Panc1 (cell line): ENCODE measurements around the gene DYNC1H1. TPM values are rescaled to one million over a fixed set of nuclear protein-coding genes. Genes with fewer than 3 reads are reported as not detected.
"Not testable (repeated sequence)": the region's sequence is repeated elsewhere in the genome, so short reads cannot be mapped to it uniquely, and the experiment has no call there.

Experiments
- ATAC-seq: fragments of 200-7000 bp; cut with Tn5 transposase; 2 replicates; pipeline ENCODE4 v1.9.1; 2020; ENCODE audit warnings: mild to moderate bottlenecking, moderate library complexity
- BruUV-seq: library from RNA; stranded (reverse); fragments of 400-500 nt; replicated peaks from 2 replicates; lab custom pipeline; 2021; lab: Mats Ljungman, UMichigan
- CTCF ChIA-PET: fragments of 300-600 bp; sonication (Branson Sonifier 250); formaldehyde crosslinking; loops from one replicate; lab custom pipeline; 2022; ENCODE audit warnings: antibody characterized with exemption; lab: Charles Lee
- POLR2A ChIA-PET: fragments of 300-600 bp; sonication (Branson Sonifier 250); formaldehyde crosslinking; loops from one replicate; lab custom pipeline; 2022; ENCODE audit warnings: antibody characterized with exemption; lab: Charles Lee
- DNase-seq: peaks from one replicate; pipeline ENCODE4 v3.0.0-alpha.2; 2010; ENCODE audit warnings: low read depth, low spot score
- H3K27ac ChIP-seq: 2 replicates; pipeline ENCODE4 v1.5.1; 2011; ENCODE audit warnings: mild to moderate bottlenecking, low read length, inconsistent platforms
- H3K27me3 ChIP-seq: fragments of 200-500 bp; sonication (Bioruptor generic); 2 replicates; pipeline ENCODE4 v1.6.0; 2014; ENCODE audit warnings: low read length, inconsistent platforms; ENCODE audit not compliant: control insufficient read depth, insufficient read depth
- H3K36me3 ChIP-seq: fragments of 200-500 bp; sonication (Bioruptor generic); 2 replicates; pipeline ENCODE4 v1.5.1; 2014; ENCODE audit warnings: inconsistent platforms, mild to moderate bottlenecking, low read length, moderate library complexity; ENCODE audit not compliant: control insufficient read depth, insufficient read depth
- H3K4me1 ChIP-seq: 2 replicates; pipeline ENCODE4 v1.5.1; 2011; ENCODE audit warnings: inconsistent platforms, mild to moderate bottlenecking, low read length, moderate library complexity; ENCODE audit not compliant: control insufficient read depth, insufficient read depth
- H3K4me3 ChIP-seq, 2 experiments: 2 replicates each; pipeline ENCODE4 v1.5.1; 2011 to 2012; ENCODE audit warnings: low read depth in 2 of 2, low read length in 2 of 2, mild to moderate bottlenecking in 2 of 2, inconsistent platforms in 1 of 2, moderate library complexity in 1 of 2
- H3K9me3 ChIP-seq: fragments of 200-500 bp; sonication (Bioruptor generic); 2 replicates; pipeline ENCODE4 v1.5.1; 2014; ENCODE audit warnings: low read depth, mild to moderate bottlenecking, inconsistent platforms, low read length, moderate library complexity; ENCODE audit not compliant: control insufficient read depth, insufficient read depth
- CTCF ChIP-seq: fragments of 450-650 bp; IDR thresholded peaks from 2 replicates; pipeline ENCODE4 v1.5.1; 2017; ENCODE audit warnings: mild to moderate bottlenecking
- POLR2AphosphoS5 ChIP-seq: IDR thresholded peaks from 2 replicates; pipeline ENCODE4 v1.6.1; 2012; ENCODE audit warnings: mild to moderate bottlenecking, low read depth, low read length, moderate library complexity
- REST ChIP-seq, 2 experiments: IDR thresholded peaks; 2 replicates each; pipeline ENCODE4 v1.6.1; 2011 to 2012; ENCODE audit warnings: low read depth in 2 of 2, control low read depth in 1 of 2, low read length in 1 of 2, mild to moderate bottlenecking in 1 of 2, moderate library complexity in 1 of 2; ENCODE audit not compliant: insufficient read depth in 1 of 2
- SIN3A ChIP-seq: IDR thresholded peaks from 2 replicates; pipeline ENCODE4 v1.6.1; 2012; ENCODE audit warnings: low read depth, mild to moderate bottlenecking, low read length, moderate library complexity, borderline replicate concordance; ENCODE audit not compliant: insufficient read depth
- TCF7L2 ChIP-seq: IDR thresholded peaks from 2 replicates; pipeline ENCODE4 v1.6.1; 2011; ENCODE audit warnings: mild to moderate bottlenecking, low read depth, low read length, inconsistent platforms
- in situ Hi-C: cut with HindIII; loops from 2 replicates; pipeline ENCODE4 v1.10.0; 2016; ENCODE audit warnings: low sequenced_read_pairs, low pct_unique_long_range_greater_than_20kb
- intact Hi-C: fragments of 100-400 bp; cut with micrococcal nuclease; formaldehyde crosslinking; loops from one replicate; pipeline ENCODE4 v1.10.0; 2022; ENCODE audit not compliant: unreplicated experiment
- total RNA-seq: library from RNA; stranded (reverse); gene quantifications from one replicate; pipeline ENCODE4 v1.2.1, GENCODE V29; 2021; ENCODE audit not compliant: unreplicated experiment

Gene DYNC1H1
- total RNA-seq, 1 experiment from 2014 or later, result 382 TPM

GRCh38 chr14:101969481-101969880 lies 5.1 kb downstream of the DYNC1H1 start:
- H3K4me3 ChIP-seq, result no peak overlapping the region
- TF ChIP-seq TCF7L2, result no peak
- TF ChIP-seq SIN3A, result no peak
- TF ChIP-seq POLR2AphosphoS5, result no peak
- ChIA-PET POLR2A (no interaction called here), CTCF (no interaction called here)
- no TSS peak for BruUV-seq
- ATAC-seq, result no peak
- H3K27ac ChIP-seq, result 0 out of 2 replicates have a peak overlapping the region, but pooled peaks have one; percentile 44
- no peak for DNase-seq
- no peaks in the 10 kb centered on the region for H3K27me3 ChIP-seq
- no peaks in the 10 kb centered on the region; the same call in 1 of the 2 replicates for H3K36me3 ChIP-seq
- H3K9me3 ChIP-seq, result no peaks in the 10 kb centered on the region
- H3K4me1 ChIP-seq, result peaks cover 36% of the 10 kb centered on the region
- intact Hi-C loops, result loop anchor here (10.0 kb wide), 1 partner anchor 345 kb away; the partner anchor contains the start of gene ZNF839
- in situ Hi-C loops, result no loop called here

GRCh38 chr14:101970830-101971400 lies 6.5 kb downstream of the DYNC1H1 start:
- no peak overlapping the region for H3K27ac ChIP-seq
- DNase-seq (no peak), ATAC-seq (no peak)
- H3K4me3 ChIP-seq, result no peak overlapping the region
- POLR2A ChIA-PET, result interaction anchor here (0.6 kb wide), 1 partner anchor 94 kb away, joined by 7 read pairs; no protein-coding TSS in a partner anchor
- intact Hi-C loops (no loop called here), in situ Hi-C loops (no loop called here)
- TF ChIP-seq SIN3A, result no peak
- no peaks in the 10 kb centered on the region for H3K27me3 ChIP-seq
- H3K36me3 ChIP-seq, result no peaks in the 10 kb centered on the region
- CTCF ChIA-PET, result no interaction called here
- no TSS peak for BruUV-seq
- H3K4me1 ChIP-seq, result peaks cover 36% of the 10 kb centered on the region
- no peaks in the 10 kb centered on the region for H3K9me3 ChIP-seq

- H3K36me3 ChIP-seq, intact Hi-C loops, H3K4me3 ChIP-seq, in situ Hi-C loops, ATAC-seq, CTCF ChIA-PET, H3K9me3 ChIP-seq, H3K27me3 ChIP-seq, BruUV-seq, DNase-seq: not testable (repeated sequence)
- POLR2A ChIA-PET, result interaction anchor here (0.6 kb wide), 1 partner anchor 94 kb away, joined by 7 read pairs; no protein-coding TSS in a partner anchor
- Histone ChIP-seq H3K4me1 (peaks cover 36% of the 10 kb centered on the region), H3K27ac (peak overlapping the region; percentile 77)
These were observed 7.1 kb downstream of the DYNC1H1 start for GRCh38 chr14:101971458-101971857.

- ATAC-seq, result peak; percentile 98
- H3K4me3 ChIP-seq, result peak overlapping the region in 1 of 2 experiments; percentile 17; a peak in 1 of 4 replicates
- H3K27ac ChIP-seq, result peak overlapping the region; percentile 77
- POLR2A ChIA-PET, result interaction anchor here (0.6 kb wide), 1 partner anchor 1105 kb away, joined by 7 read pairs; no protein-coding TSS in a partner anchor
- no TSS peak for BruUV-seq
- H3K27me3 ChIP-seq, result no peaks in the 10 kb centered on the region
- CTCF ChIA-PET, result interaction anchor here (0.7 kb wide), 1 partner anchor 223 kb away, joined by 4 read pairs; no protein-coding TSS in a partner anchor
- DNase-seq, result peak; percentile 96
- intact Hi-C loops (no loop called here), in situ Hi-C loops (no loop called here)
- TF ChIP-seq TCF7L2, result peak; percentile 60
- TF ChIP-seq CTCF, result no peak
- no peak for TF ChIP-seq REST (IDR thresholded peaks at IDR 0.05; ENCODE audit: insufficient read depth in 1 of 2, low read depth in 2 of 2, low read length in 1 of 2)
- H3K36me3 ChIP-seq, result peaks cover 9% of the 10 kb centered on the region; the same call in 1 of the 2 replicates
- H3K9me3 ChIP-seq, result no peaks in the 10 kb centered on the region
- H3K4me1 ChIP-seq, result peaks cover 29% of the 10 kb centered on the region
These were observed 7.9 kb downstream of the DYNC1H1 start for GRCh38 chr14:101972126-101972866.
